GM12878 (cell line): ENCODE measurements around the gene NUMBL. TPM values are rescaled to one million over a fixed set of nuclear protein-coding genes. Genes with fewer than 3 reads are reported as not detected.

ENCODE experiments used
- BHLHE40 ChIP-seq, 2 experiments: fragments of 450-650 bp in 1 of 2; IDR thresholded peaks; 2 replicates each; pipeline ENCODE4 v1.6.1; 2011 to 2017; ENCODE audit warnings: low read depth in 2 of 2, borderline replicate concordance in 1 of 2, improper control_type of control experiment in 1 of 2, low read length in 1 of 2, mild to moderate bottlenecking in 1 of 2
- CEBPZ ChIP-seq: fragments of 150-350 bp; IDR thresholded peaks from 2 replicates; pipeline ENCODE4 v1.6.1; 2016; ENCODE audit warnings: low read depth, low read length
- CREM ChIP-seq: IDR thresholded peaks from 2 replicates; pipeline ENCODE4 v1.6.1; 2014; ENCODE audit warnings: antibody characterized with exemption, low read depth
- DPF2 ChIP-seq: fragments of 450-650 bp; IDR thresholded peaks from 2 replicates; pipeline ENCODE4 v1.6.1; 2017; ENCODE audit warnings: mild to moderate bottlenecking
- EGR1 ChIP-seq, 2 experiments: IDR thresholded peaks; 1 replicate in 1 of 2; 2 replicates in 1 of 2; pipeline ENCODE4 v1.6.1; 2011 to 2012; ENCODE audit warnings: low read depth in 2 of 2, low read length in 2 of 2, borderline replicate concordance in 1 of 2, mild to moderate bottlenecking in 1 of 2, moderate library complexity in 1 of 2
- GABPA ChIP-seq: IDR thresholded peaks from 2 replicates; pipeline ENCODE4 v1.6.1; 2014; ENCODE audit warnings: antibody characterized with exemption, low read depth, mild to moderate bottlenecking, inconsistent platforms
- MTA3 ChIP-seq: IDR thresholded peaks from 2 replicates; pipeline ENCODE4 v1.6.1; 2012; ENCODE audit warnings: low read length, inconsistent platforms, borderline replicate concordance
- PBX3 ChIP-seq: IDR thresholded peaks from 2 replicates; pipeline ENCODE4 v1.6.1; 2011; ENCODE audit warnings: mild to moderate bottlenecking, low read depth, low read length, moderate library complexity; ENCODE audit not compliant: insufficient replicate concordance
- REST ChIP-seq: IDR thresholded peaks from 2 replicates; pipeline ENCODE4 v1.6.1; 2012; ENCODE audit warnings: mild to moderate bottlenecking, low read depth, low read length
- SP1 ChIP-seq: IDR thresholded peaks from one replicate; pipeline ENCODE4 v1.6.1; 2011; ENCODE audit warnings: low read depth, low read length
- STAT3 ChIP-seq: IDR thresholded peaks from 2 replicates; pipeline ENCODE4 v1.6.1; 2011; ENCODE audit warnings: low read depth, low read length, improper control_type of control experiment
- WRNIP1 ChIP-seq: IDR thresholded peaks from 2 replicates; pipeline ENCODE4 v1.6.1; 2011; ENCODE audit warnings: low read depth, low read length, improper control_type of control experiment, borderline replicate concordance
- ZBTB40 ChIP-seq: fragments of 450-650 bp; IDR thresholded peaks from 2 replicates; pipeline ENCODE4 v1.6.1; 2016; ENCODE audit warnings: mild to moderate bottlenecking, moderate library complexity, borderline replicate concordance
- ZNF274 ChIP-seq: IDR thresholded peaks from one replicate; pipeline ENCODE4 v1.8.0; 2011; ENCODE audit not compliant: insufficient read length, insufficient read depth
- polyA plus RNA-seq, 11 experiments: library from polyadenylated mRNA; depleted of rRNA in 4 of 11; unstranded in 6 of 11; stranded (reverse) in 5 of 11; fragments of >200 nt; fragmentation: Nextera tagmentation in 4 of 11; fragmentation: Illumina TruSeq in 1 of 11; extraction: Ambion mirVana in 4 of 11; extraction: Trizol in 1 of 11; gene quantifications; 1 replicate in 1 of 11; 2 replicates in 10 of 11; pipeline versions ENCODE4 v1.2.1 to v1.2.3, GENCODE V29; 2011 to 2016; ENCODE audit warnings: inconsistent platforms in 2 of 11, missing spikeins in 2 of 11, low read depth in 1 of 11
- total RNA-seq, 4 experiments: library from RNA; depleted of rRNA in 3 of 4; stranded (reverse); fragments of >200 nt in 3 of 4; fragmentation: Illumina TruSeq in 1 of 4; extraction: Trizol in 1 of 4; gene quantifications; 2 replicates each; pipeline versions ENCODE4 v1.2.1 to v1.2.3, GENCODE V29; 2013 to 2021

The NUMBL gene
- total and polyA plus RNA-seq, 10 of the 15 experiments (the other 5 are each of a cell fraction or from before 2014, with no cell fraction given) = 0.16 to 9.4 (median 1.9) TPM

- TF ChIP-seq REST (no peak), BHLHE40 (IDR thresholded peaks at IDR 0.05; ENCODE audit: borderline replicate concordance in 1 of 2, low read depth in 2 of 2, low read length in 1 of 2) (peak in 1 of 2 experiments; percentile 18; a peak in 1 of 4 replicates), CEBPZ (0 out of 2 replicates have a peak, but pooled peaks have one; percentile 19), PBX3 (peak; percentile 98), GABPA (peak; percentile 55), SP1 (peak; percentile 92), ZBTB40 (peak; percentile 64; the same call in 1 of the 2 replicates), MTA3 (no peak), EGR1 (IDR thresholded peaks at IDR 0.05; ENCODE audit: borderline replicate concordance in 1 of 2, low read depth in 2 of 2, low read length in 2 of 2) (peak in 1 of 2 experiments; percentile 53; a peak in 1 of 3 replicates), STAT3 (no peak), DPF2 (peak; percentile 96), CREM (0 out of 2 replicates have a peak, but pooled peaks have one; percentile 7), ZNF274 (no peak), WRNIP1 (no peak)
Observed at GRCh38 chr19:40714441-40715299, 24.2 kb upstream of the NUMBL start (continued).
